ENCODE measurements around the gene NOLC1. TPM values are rescaled to one million over a fixed set of nuclear protein-coding genes. Genes with fewer than 3 reads are reported as not detected.

NOLC1 gene
- total and polyA plus RNA-seq, 2 experiments from 2014 or later: 30.7 to 43.4 TPM

GRCh38 chr10:102121739-102122372 is 30.3 kb upstream of the NOLC1 start:
- in situ Hi-C loops (cut with MboI): no loop called here
- TF ChIP-seq EZH2 (IDR thresholded peaks at IDR 0.05; ENCODE audit: insufficient read depth, poor library complexity, severe bottlenecking): no peak
- TF ChIP-seq EZH2phosphoT487 (IDR thresholded peaks at IDR 0.05; ENCODE audit: insufficient read depth, low read depth): no peak
- Histone ChIP-seq H3K27ac (peak overlapping the region; percentile 87), H3K9me3 (ENCODE audit: low read depth) (no peaks in the 10 kb centered on the region), H2AFZ (peak overlapping the region; percentile 79), H3K9ac (peak overlapping the region; percentile 92), H3K4me2 (ENCODE audit: unreplicated experiment) (peak overlapping the region; percentile 84), H3K36me3 (ENCODE audit: low read depth) (no peaks in the 10 kb centered on the region), H3K4me3 (peak overlapping the region; percentile 91), H3F3A (ENCODE audit: insufficient read depth) (peaks cover 18% of the 10 kb centered on the region), H3K9me2 (ENCODE audit: insufficient read depth) (no peaks in the 10 kb centered on the region), H3K27me3 (replicated peaks; ENCODE audit: insufficient read depth) (no peaks in the 10 kb centered on the region), H4K20me1 (ENCODE audit: insufficient read depth) (no peaks in the 10 kb centered on the region), H3K4me1 (ENCODE audit: insufficient read depth) (peaks cover 34% of the 10 kb centered on the region), H3K79me2 (ENCODE audit: insufficient read depth) (peaks cover 30% of the 10 kb centered on the region)
- 69% methylated on average over 6 of the region's 6 CpGs for WGBS, 2 experiments (ENCODE audit: low coverage in 1 of 2, low lambda C conversion rate in 2 of 2, missing lambda C conversion rate in 2 of 2)
- DNase-seq: peak; percentile 42

- Histone ChIP-seq H2AFZ (no peak overlapping the region), H3K27me3 (replicated peaks; ENCODE audit: insufficient read depth) (no peaks in the 10 kb centered on the region), H3K36me3 (ENCODE audit: low read depth) (no peaks in the 10 kb centered on the region), H3K9ac (no peak overlapping the region), H3K9me3 (ENCODE audit: low read depth) (no peaks in the 10 kb centered on the region), H3K4me3 (no peak overlapping the region), H3K79me2 (ENCODE audit: insufficient read depth) (peaks cover 24% of the 10 kb centered on the region), H3K9me2 (ENCODE audit: insufficient read depth) (no peaks in the 10 kb centered on the region), H3K4me1 (ENCODE audit: insufficient read depth) (peaks cover 28% of the 10 kb centered on the region), H3F3A (ENCODE audit: insufficient read depth) (peaks cover 20% of the 10 kb centered on the region), H4K20me1 (ENCODE audit: insufficient read depth) (no peaks in the 10 kb centered on the region), H3K27ac (no peak overlapping the region), H3K4me2 (ENCODE audit: unreplicated experiment) (no peak overlapping the region)
- in situ Hi-C loops (cut with MboI): no loop called here
- TF ChIP-seq EZH2phosphoT487 (IDR thresholded peaks at IDR 0.05; ENCODE audit: insufficient read depth, low read depth) (no peak), EZH2 (IDR thresholded peaks at IDR 0.05; ENCODE audit: insufficient read depth, poor library complexity, severe bottlenecking) (no peak)
- DNase-seq: no peak
- WGBS, 2 experiments (ENCODE audit: low coverage in 1 of 2, low lambda C conversion rate in 2 of 2, missing lambda C conversion rate in 2 of 2): 91 to 94% methylated on average over 1 of the region's 1 CpG
Observed at GRCh38 chr10:102122450-102122849, 29.7 kb upstream of the NOLC1 start.

DNA sequence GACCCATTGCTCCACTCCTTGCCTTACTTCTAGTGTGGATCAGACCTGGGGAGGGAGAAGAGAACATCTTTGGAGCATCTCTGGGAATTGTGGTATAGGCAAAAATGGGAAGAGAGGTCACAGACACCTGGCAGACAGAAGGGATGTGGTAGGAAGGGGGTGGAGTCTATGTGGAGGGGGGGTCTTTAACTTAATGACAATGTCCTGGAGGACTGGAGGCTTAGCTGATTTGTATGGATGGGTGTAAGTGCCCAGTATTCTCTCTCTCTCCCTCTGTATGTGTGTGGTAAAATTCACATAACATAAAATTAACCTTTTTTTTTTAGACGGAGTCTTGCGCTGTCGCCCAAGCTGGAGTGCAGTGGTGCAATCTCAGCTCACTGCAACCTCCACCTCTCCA is 29.0 kb upstream of the NOLC1 start:
- H3K9me3 ChIP-seq (ENCODE audit: low read depth): no peaks in the 10 kb centered on the region
- peaks cover 17% of the 10 kb centered on the region for H3K79me2 ChIP-seq (ENCODE audit: insufficient read depth)
- H2AFZ ChIP-seq: no peak overlapping the region
- H4K20me1 ChIP-seq (ENCODE audit: insufficient read depth): no peaks in the 10 kb centered on the region
- WGBS, 2 experiments (ENCODE audit: low coverage in 1 of 2, low lambda C conversion rate in 2 of 2, missing lambda C conversion rate in 2 of 2): 95% methylated on average over 3 of the region's 3 CpGs
- H3K4me2 ChIP-seq (ENCODE audit: unreplicated experiment): no peak overlapping the region
- no peak for TF ChIP-seq EZH2 (IDR thresholded peaks at IDR 0.05; ENCODE audit: insufficient read depth, poor library complexity, severe bottlenecking)
- TF ChIP-seq EZH2phosphoT487 (IDR thresholded peaks at IDR 0.05; ENCODE audit: insufficient read depth, low read depth): no peak
- H3F3A ChIP-seq (ENCODE audit: insufficient read depth): peaks cover 19% of the 10 kb centered on the region
- no peak overlapping the region for H3K27ac ChIP-seq
- no peaks in the 10 kb centered on the region for H3K36me3 ChIP-seq (ENCODE audit: low read depth)
- no peak overlapping the region for H3K4me3 ChIP-seq
- no peaks in the 10 kb centered on the region for H3K27me3 ChIP-seq (replicated peaks; ENCODE audit: insufficient read depth)
- no peak overlapping the region for H3K9ac ChIP-seq
- DNase-seq: no peak
- H3K4me1 ChIP-seq (ENCODE audit: insufficient read depth): peaks cover 28% of the 10 kb centered on the region
- in situ Hi-C loops (cut with MboI): no loop called here
- H3K9me2 ChIP-seq (ENCODE audit: insufficient read depth): no peaks in the 10 kb centered on the region

DNA sequence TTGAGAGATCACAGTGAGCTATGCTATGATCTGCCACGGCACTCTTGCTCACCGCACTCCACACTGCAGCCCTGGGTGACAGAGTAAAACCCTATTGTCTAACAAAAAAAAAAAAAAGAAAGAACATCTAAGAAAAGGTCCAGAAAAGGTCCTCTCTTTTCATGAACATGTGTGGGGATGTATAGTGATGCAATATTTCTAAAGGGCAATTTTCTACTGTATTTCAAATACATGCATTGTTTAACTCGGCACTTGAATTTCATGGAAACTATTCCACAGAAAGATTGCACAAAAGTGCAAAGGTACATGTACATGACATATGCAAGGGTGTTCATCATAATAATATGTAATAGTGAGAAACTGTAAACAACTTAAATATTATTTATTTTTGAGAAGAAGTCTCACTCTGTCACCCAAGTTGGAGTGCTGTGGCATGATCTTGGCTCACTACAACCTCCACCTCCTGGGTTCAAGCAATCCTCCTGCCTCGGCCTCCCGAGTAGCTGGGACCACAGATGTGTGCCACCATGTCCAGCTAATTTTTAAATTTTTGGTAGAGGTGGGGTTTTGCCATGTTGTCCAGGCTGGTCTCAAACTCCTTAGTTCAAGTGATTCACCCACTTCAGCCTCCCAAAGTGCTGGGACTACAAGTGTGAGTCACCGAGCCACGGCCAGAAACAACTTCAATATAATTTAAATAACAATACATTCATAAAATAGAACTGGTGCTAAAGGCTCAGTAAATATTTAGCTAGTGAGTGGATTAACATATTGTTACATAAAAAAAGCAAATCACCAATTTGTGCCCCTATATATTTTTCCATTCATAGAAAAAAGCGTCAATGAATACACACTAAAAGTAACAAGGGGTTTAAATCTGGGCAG is 20.7 kb upstream of the NOLC1 start:
- peak overlapping the region; percentile 85 for H3K4me2 ChIP-seq (ENCODE audit: unreplicated experiment)
- WGBS, 2 experiments (ENCODE audit: low coverage in 1 of 2, low lambda C conversion rate in 2 of 2, missing lambda C conversion rate in 2 of 2): 60 to 62% methylated on average over 8 of the region's 8 CpGs
- no peaks in the 10 kb centered on the region for H3K27me3 ChIP-seq (replicated peaks; ENCODE audit: insufficient read depth)
- H3K27ac ChIP-seq: peak overlapping the region; percentile 51
- peak; percentile 77 for DNase-seq
- H3K9ac ChIP-seq: peak overlapping the region; percentile 27
- H3K9me2 ChIP-seq (ENCODE audit: insufficient read depth): no peaks in the 10 kb centered on the region
- H3K36me3 ChIP-seq (ENCODE audit: low read depth): no peaks in the 10 kb centered on the region
- in situ Hi-C loops (cut with MboI): no loop called here
- peaks cover 28% of the 10 kb centered on the region for H3K4me1 ChIP-seq (ENCODE audit: insufficient read depth)
- H3K4me3 ChIP-seq: peak overlapping the region; percentile 92
- H2AFZ ChIP-seq: peak overlapping the region; percentile 86
- no peak for TF ChIP-seq EZH2 (IDR thresholded peaks at IDR 0.05; ENCODE audit: insufficient read depth, poor library complexity, severe bottlenecking)
- no peak for TF ChIP-seq EZH2phosphoT487 (IDR thresholded peaks at IDR 0.05; ENCODE audit: insufficient read depth, low read depth)
- H4K20me1 ChIP-seq (ENCODE audit: insufficient read depth): peaks cover 9% of the 10 kb centered on the region; the same call in 1 of the 2 replicates
- H3K79me2 ChIP-seq (ENCODE audit: insufficient read depth): peaks cover 37% of the 10 kb centered on the region
- H3K9me3 ChIP-seq (ENCODE audit: low read depth): no peaks in the 10 kb centered on the region
- H3F3A ChIP-seq (ENCODE audit: insufficient read depth): peaks cover 27% of the 10 kb centered on the region
